ENCODE results near the gene ARID2. TPM values are rescaled to one million over a fixed set of nuclear protein-coding genes. Genes with fewer than 3 reads are reported as not detected.

The ARID2 gene
- total RNA-seq, 1 donor from 2014 or later = 30.2 TPM

GRCh38 chr12:45725631-45726602 lies 3.6 kb upstream of the ARID2 start:
- peak overlapping the region; percentile 95 for H3K27ac ChIP-seq
- no peaks in the 10 kb centered on the region for H3K27me3 ChIP-seq
- peaks cover 32% of the 10 kb centered on the region for H3K4me1 ChIP-seq
- H3K9me3 ChIP-seq = no peaks in the 10 kb centered on the region
- no peak for DNase-seq
- TF ChIP-seq CTCF (IDR thresholded peaks at IDR 0.05) = peak; percentile 74
- ATAC-seq = no peak
- no peaks in the 10 kb centered on the region for H3K36me3 ChIP-seq
- H3K4me3 ChIP-seq = peak overlapping the region; percentile 58
- intact Hi-C loops (cut with DNase I) = no loop called here

DNA sequence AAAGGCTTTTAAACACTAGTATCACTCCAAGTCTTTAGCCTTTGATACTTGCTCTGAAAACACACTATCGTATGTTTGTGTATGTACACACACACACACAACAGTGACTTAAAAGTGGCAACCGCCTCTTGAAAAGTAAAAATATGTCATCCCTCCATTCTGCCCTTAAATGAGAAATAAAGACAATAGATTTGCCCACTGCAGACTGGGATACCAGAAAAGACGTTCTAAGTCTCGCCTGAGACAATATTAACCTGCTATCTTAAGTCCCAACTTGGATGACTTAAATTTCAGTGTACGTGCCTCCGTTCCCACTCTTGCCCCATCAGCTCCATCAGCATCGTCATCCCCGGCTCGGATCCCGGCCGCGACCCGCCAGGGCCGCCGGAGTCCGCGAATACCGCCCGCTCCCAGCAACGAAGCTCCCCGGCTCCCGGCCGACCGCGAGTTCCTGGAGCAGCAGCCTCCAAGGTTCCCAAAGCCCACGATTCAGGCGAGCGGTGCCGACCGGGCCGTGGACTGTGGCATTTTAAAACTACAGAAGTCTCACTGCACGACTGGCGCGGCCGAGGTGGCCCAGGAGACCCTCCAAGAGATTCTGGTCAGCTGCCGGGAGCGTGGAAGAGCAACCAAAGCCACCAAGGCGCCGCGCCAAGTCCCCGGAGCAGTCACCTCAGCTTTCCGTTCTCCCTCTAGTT lies 2.8 kb upstream of the ARID2 start:
- intact Hi-C loops (cut with DNase I) = no loop called here
- Histone ChIP-seq H3K4me3 (peak overlapping the region; percentile 58), H3K27me3 (no peaks in the 10 kb centered on the region), H3K9me3 (no peaks in the 10 kb centered on the region), H3K27ac (peak overlapping the region; percentile 95), H3K4me1 (peaks cover 36% of the 10 kb centered on the region), H3K36me3 (no peaks in the 10 kb centered on the region)
- no peak for ATAC-seq
- DNase-seq = peak; percentile 82
- no peak for TF ChIP-seq CTCF (IDR thresholded peaks at IDR 0.05)

DNA sequence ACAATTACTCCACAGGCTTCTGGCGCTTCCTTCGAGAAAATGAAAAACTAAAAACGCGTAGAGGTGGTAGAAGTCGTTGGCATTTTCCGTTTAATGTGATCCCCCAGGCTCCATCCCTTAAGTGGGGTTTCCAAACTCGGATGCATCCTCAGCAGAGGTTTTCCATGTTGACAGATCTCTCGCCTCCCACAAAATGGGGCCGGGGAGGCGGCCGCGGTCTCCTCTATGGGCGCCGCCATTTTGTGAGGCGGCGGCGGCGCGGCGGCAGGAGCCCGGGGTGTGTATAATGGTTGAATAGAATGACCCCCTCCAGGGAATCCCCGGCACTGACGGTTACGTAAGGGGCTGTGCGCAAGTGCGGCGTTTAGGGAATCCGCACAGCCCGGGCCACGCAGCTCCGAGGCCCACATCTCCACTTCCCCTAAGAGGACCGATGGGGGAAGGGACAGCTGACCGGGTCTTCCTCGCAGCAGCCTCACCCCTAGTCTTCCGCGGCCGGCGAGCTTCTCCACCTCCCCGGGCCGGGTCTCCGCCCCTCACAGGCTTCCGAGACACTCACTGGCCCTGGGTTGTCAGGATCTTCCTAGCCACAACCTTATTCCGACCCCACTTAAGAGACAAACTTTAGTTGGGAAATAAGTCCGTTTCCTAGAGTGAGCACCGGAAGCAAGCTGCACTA lies 2.1 kb upstream of the ARID2 start:
- Histone ChIP-seq H3K9me3 (no peaks in the 10 kb centered on the region), H3K27me3 (no peaks in the 10 kb centered on the region), H3K4me1 (peaks cover 39% of the 10 kb centered on the region), H3K4me3 (peak overlapping the region; percentile 58), H3K27ac (peak overlapping the region; percentile 95), H3K36me3 (no peaks in the 10 kb centered on the region)
- intact Hi-C loops (cut with DNase I) = no loop called here
- peak; percentile 82 for ATAC-seq
- TF ChIP-seq CTCF (IDR thresholded peaks at IDR 0.05) = no peak
- DNase-seq = peak; percentile 96

DNA sequence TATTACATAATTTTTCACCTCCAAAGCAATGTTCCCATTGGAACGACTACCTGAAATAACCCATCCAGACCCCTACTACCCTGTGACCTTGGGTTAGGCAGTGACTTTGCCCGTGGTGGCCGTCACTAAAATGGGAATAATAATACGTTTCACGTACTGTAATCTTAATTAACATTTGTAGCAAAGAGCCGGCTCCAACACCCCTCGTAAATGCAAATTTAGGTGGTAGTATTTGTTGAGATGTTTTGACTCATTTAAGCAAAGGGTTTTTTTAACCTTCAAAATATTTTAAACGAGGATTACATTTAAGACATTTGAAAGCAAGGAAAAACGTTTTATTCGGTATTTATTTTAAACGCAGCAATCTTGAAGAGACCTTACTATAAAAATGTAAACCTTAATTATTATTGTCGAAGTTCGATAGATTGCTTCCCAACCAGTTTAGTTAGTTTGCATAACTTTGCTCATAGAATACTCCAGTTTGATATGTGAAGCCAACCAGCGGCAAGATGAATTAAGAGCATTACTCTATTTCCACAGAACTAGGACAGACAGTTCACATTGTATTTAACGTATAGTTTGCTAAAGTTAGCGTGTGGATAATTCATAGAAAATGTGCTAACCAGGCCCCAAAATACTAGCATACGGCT lies 1.4 kb upstream of the ARID2 start:
- intact Hi-C loops (cut with DNase I) = no loop called here
- H3K27me3 ChIP-seq = no peaks in the 10 kb centered on the region
- H3K4me3 ChIP-seq = peak overlapping the region; percentile 58
- DNase-seq (no peak), ATAC-seq (no peak)
- no peaks in the 10 kb centered on the region for H3K36me3 ChIP-seq
- peak overlapping the region; percentile 95 for H3K27ac ChIP-seq
- peaks cover 43% of the 10 kb centered on the region for H3K4me1 ChIP-seq
- H3K9me3 ChIP-seq = no peaks in the 10 kb centered on the region
- TF ChIP-seq CTCF (IDR thresholded peaks at IDR 0.05) = no peak

DNA sequence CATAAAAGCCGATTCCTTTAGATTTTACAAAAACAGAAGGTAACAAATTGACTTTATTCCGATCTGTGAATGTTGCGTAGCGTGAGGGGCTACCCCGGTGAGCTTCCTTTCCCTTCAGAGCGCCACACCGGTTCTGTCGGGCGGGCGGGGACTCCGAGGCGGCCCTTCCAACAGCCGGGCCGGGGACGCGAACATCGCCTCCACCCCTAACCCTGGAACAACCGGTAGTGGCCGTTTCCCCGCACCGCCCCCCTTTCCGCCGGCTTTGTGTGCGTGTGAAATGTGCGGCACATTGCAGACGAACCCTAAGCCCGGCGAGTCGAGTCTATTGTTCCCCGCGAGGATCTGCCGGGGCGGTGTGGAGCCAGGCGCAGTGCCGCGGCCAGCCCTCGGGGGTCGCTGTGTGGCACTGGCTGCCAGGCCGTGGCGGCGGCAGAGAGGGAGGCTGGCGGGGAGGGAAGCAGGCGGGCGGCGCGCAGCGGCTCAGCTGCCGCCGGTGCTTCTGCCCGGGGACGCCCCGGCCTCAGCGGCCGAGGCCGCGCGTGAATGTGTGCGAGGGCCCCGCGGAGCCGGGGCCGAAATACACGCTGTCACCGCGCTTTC lies 775 bp upstream of the ARID2 start:
- ATAC-seq (peak; percentile 91), DNase-seq (peak; percentile 98)
- TF ChIP-seq CTCF (IDR thresholded peaks at IDR 0.05) = peak; percentile 98
- H3K36me3 ChIP-seq = no peaks in the 10 kb centered on the region
- H3K27ac ChIP-seq = peak overlapping the region; percentile 95
- intact Hi-C loops (cut with DNase I) = no loop called here
- H3K4me3 ChIP-seq = peak overlapping the region; percentile 58
- H3K4me1 ChIP-seq = peaks cover 43% of the 10 kb centered on the region
- no peaks in the 10 kb centered on the region for H3K9me3 ChIP-seq
- H3K27me3 ChIP-seq = no peaks in the 10 kb centered on the region

Measured in upper lobe of right lung (tissue), 1 donor.